ENCODE measurements around the gene SF3B6.

Gene SF3B6

GRCh38 chr2:24084386-24085199 is 8.5 kb upstream of the SF3B6 start, which contains the start of gene TP53I3:
Gene TP53I3 (minus strand): TSS chr2:24084834. CDS start chr2:24084326, 508 bp downstream.
- no peaks in the 10 kb centered on the region for H4K20me1 ChIP-seq (ENCODE audit: insufficient read depth, low read length)
- no peaks in the 10 kb centered on the region for H3K79me2 ChIP-seq (ENCODE audit: low read length)
- H3K9me3 ChIP-seq (replicated peaks; ENCODE audit: insufficient read depth, low read length) = no peaks in the 10 kb centered on the region
- peak; percentile 82 for DNase-seq
- H3K9me2 ChIP-seq (replicated peaks; ENCODE audit: insufficient read depth, low read length) = no peaks in the 10 kb centered on the region
- no peak for TF ChIP-seq EZH2 (optimal IDR thresholded peaks at IDR 0.05; ENCODE audit: low read depth, low read length)
- no peak for TF ChIP-seq EZH2phosphoT487 (IDR thresholded peaks at IDR 0.05; ENCODE audit: low read length)
- TF ChIP-seq, protein P1, sequence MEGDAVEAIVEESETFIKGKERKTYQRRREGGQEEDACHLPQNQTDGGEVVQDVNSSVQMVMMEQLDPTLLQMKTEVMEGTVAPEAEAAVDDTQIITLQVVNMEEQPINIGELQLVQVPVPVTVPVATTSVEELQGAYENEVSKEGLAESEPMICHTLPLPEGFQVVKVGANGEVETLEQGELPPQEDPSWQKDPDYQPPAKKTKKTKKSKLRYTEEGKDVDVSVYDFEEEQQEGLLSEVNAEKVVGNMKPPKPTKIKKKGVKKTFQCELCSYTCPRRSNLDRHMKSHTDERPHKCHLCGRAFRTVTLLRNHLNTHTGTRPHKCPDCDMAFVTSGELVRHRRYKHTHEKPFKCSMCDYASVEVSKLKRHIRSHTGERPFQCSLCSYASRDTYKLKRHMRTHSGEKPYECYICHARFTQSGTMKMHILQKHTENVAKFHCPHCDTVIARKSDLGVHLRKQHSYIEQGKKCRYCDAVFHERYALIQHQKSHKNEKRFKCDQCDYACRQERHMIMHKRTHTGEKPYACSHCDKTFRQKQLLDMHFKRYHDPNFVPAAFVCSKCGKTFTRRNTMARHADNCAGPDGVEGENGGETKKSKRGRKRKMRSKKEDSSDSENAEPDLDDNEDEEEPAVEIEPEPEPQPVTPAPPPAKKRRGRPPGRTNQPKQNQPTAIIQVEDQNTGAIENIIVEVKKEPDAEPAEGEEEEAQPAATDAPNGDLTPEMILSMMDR (IDR thresholded peaks at IDR 0.05; ENCODE audit: low read length) = peak; percentile 87
- peaks cover 18% of the 10 kb centered on the region; the same call in 1 of the 2 replicates for H3F3A ChIP-seq (ENCODE audit: insufficient read depth, low read length)
- no peaks in the 10 kb centered on the region for H3K36me3 ChIP-seq (replicated peaks; ENCODE audit: insufficient read depth, low read length)
- peaks cover 9% of the 10 kb centered on the region; the same call in 1 of the 2 replicates for H3K4me1 ChIP-seq (ENCODE audit: low read length)
- peak within 1 kb of the TSS; percentile 81 for H3K4me2 ChIP-seq (ENCODE audit: low read depth, low read length)
- H3K4me3 ChIP-seq (ENCODE audit: low read length) = peak within 1 kb of the TSS; percentile 89
- peak within 1 kb of the TSS; percentile 70; the same call in 1 of the 2 replicates for H3K27ac ChIP-seq (ENCODE audit: low read length)
- no peaks in the 10 kb centered on the region for H3K27me3 ChIP-seq (replicated peaks; ENCODE audit: insufficient read depth, low read length)
- peak within 1 kb of the TSS; percentile 69 for H3K9ac ChIP-seq (ENCODE audit: low read length)
- H2AFZ ChIP-seq (ENCODE audit: low read length) = peak within 1 kb of the TSS; percentile 95

- Histone ChIP-seq H2AFZ (ENCODE audit: low read length) (peak overlapping the region; percentile 95), H4K20me1 (ENCODE audit: insufficient read depth, low read length) (no peaks in the 10 kb centered on the region), H3F3A (ENCODE audit: insufficient read depth, low read length) (peaks cover 18% of the 10 kb centered on the region; the same call in 1 of the 2 replicates), H3K9me2 (replicated peaks; ENCODE audit: insufficient read depth, low read length) (no peaks in the 10 kb centered on the region), H3K36me3 (replicated peaks; ENCODE audit: insufficient read depth, low read length) (no peaks in the 10 kb centered on the region), H3K4me1 (ENCODE audit: low read length) (peaks cover 9% of the 10 kb centered on the region; the same call in 1 of the 2 replicates), H3K79me2 (ENCODE audit: low read length) (no peaks in the 10 kb centered on the region), H3K9me3 (replicated peaks; ENCODE audit: insufficient read depth, low read length) (no peaks in the 10 kb centered on the region), H3K27ac (ENCODE audit: low read length) (peak overlapping the region; percentile 70; the same call in 1 of the 2 replicates), H3K4me3 (ENCODE audit: low read length) (peak overlapping the region; percentile 89), H3K4me2 (ENCODE audit: low read depth, low read length) (peak overlapping the region; percentile 81), H3K9ac (ENCODE audit: low read length) (peak overlapping the region; percentile 69), H3K27me3 (replicated peaks; ENCODE audit: insufficient read depth, low read length) (no peaks in the 10 kb centered on the region)
- TF ChIP-seq, protein P1 (IDR thresholded peaks at IDR 0.05; ENCODE audit: low read length) = no peak
- peak; percentile 90 for DNase-seq
Observed at GRCh38 chr2:24083567-24084385, 7.7 kb upstream of the SF3B6 start.

DNA sequence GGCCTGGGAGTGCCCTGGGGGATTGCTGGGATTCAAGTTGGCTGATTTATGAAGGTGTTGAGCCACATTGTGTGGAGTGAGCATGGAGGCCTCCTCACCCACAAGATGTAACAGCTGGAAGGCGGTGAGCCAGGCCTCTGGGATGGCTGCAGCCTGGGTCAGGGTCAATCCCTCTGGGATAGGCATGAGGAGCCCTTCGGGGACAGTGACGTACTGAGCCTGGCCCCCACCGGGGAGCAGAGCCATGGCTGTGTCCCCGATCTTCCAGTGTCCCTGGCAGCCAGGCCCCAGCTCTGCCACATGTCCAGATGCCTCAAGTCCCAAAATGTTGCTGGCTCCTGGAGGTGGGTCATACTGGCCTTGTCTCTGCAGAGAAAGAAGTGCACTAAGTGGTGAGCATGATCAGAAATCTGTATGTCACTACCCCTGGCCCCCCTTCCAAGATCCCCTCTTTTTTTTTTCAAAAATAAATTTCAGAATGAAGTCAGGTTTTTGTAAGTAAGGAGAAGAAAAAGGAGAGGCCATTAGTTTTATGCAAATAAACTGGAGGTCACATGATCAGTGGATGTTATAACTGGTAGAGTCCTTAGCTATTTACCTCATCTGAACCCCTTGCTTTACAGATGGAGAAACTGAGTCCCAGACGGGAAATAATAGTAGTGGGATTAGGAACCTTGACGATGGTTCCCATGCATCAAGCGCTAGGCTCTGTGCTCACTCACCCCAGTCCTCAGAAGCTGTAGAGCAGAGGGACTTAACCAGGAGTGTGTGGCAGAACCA is 6.9 kb upstream of the SF3B6 start:
- Histone ChIP-seq H4K20me1 (ENCODE audit: insufficient read depth, low read length) (no peaks in the 10 kb centered on the region), H3K9me3 (replicated peaks; ENCODE audit: insufficient read depth, low read length) (no peaks in the 10 kb centered on the region), H2AFZ (ENCODE audit: low read length) (peak overlapping the region; percentile 95), H3K27me3 (replicated peaks; ENCODE audit: insufficient read depth, low read length) (no peaks in the 10 kb centered on the region), H3K9me2 (replicated peaks; ENCODE audit: insufficient read depth, low read length) (no peaks in the 10 kb centered on the region), H3K4me3 (ENCODE audit: low read length) (peak overlapping the region; percentile 89), H3K4me2 (ENCODE audit: low read depth, low read length) (peak overlapping the region; percentile 81), H3K79me2 (ENCODE audit: low read length) (no peaks in the 10 kb centered on the region), H3K4me1 (ENCODE audit: low read length) (peaks cover 9% of the 10 kb centered on the region; the same call in 1 of the 2 replicates), H3K36me3 (replicated peaks; ENCODE audit: insufficient read depth, low read length) (no peaks in the 10 kb centered on the region), H3K9ac (ENCODE audit: low read length) (peak overlapping the region; percentile 69; the same call in 1 of the 2 replicates), H3K27ac (ENCODE audit: low read length) (peak overlapping the region; percentile 70; the same call in 1 of the 2 replicates), H3F3A (ENCODE audit: insufficient read depth, low read length) (peaks cover 18% of the 10 kb centered on the region; the same call in 1 of the 2 replicates)
- TF ChIP-seq, protein P1 (IDR thresholded peaks at IDR 0.05; ENCODE audit: low read length) = no peak
- TF ChIP-seq EZH2 (optimal IDR thresholded peaks at IDR 0.05; ENCODE audit: low read depth, low read length) (no peak), EZH2phosphoT487 (IDR thresholded peaks at IDR 0.05; ENCODE audit: low read length) (no peak)
- no peak for DNase-seq

All from MM.1S (cell line).